Measurements from ENCODE around the gene HIGD2A.
"Not testable (repeated sequence)": the region's sequence is repeated elsewhere in the genome, so short reads cannot be mapped to it uniquely, and the experiment has no call there.

DNA sequence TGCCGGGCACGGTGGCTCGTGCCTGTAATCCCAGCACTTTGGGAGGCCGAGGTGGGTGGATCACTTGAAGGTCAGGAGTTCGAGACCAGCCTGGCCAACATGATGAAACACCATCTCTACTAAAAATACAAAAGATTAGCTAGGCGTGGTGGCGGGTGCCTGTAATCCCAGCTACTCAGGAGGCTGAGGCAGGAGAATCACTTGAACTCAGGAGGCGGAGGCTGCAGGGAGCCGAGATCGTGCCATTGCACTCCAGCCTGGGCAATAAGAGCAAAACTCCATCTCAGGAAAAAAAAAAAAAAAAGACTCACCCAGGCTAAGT is 19.7 kb downstream of the HIGD2A start:
- TF ChIP-seq EZH2phosphoT487 (IDR thresholded peaks at IDR 0.05; ENCODE audit: low read depth, severe bottlenecking, unreplicated experiment); CTCF (IDR thresholded peaks at IDR 0.05; ENCODE audit: poor library complexity); EZH2 (IDR thresholded peaks at IDR 0.05; ENCODE audit: borderline replicate concordance): not testable (repeated sequence)

All from hepatocyte (in vitro differentiated cells).